GM19324 (cell line): ENCODE results near the gene NEK6.

Experiments used
- ATAC-seq: cut with Tn5 transposase; IDR thresholded peaks from one replicate; pipeline ENCODE4 v1.9.1; 2021; ENCODE audit warnings: mild to moderate bottlenecking, moderate library complexity; ENCODE audit not compliant: unreplicated experiment, low FRiP score

The NEK6 gene

DNA sequence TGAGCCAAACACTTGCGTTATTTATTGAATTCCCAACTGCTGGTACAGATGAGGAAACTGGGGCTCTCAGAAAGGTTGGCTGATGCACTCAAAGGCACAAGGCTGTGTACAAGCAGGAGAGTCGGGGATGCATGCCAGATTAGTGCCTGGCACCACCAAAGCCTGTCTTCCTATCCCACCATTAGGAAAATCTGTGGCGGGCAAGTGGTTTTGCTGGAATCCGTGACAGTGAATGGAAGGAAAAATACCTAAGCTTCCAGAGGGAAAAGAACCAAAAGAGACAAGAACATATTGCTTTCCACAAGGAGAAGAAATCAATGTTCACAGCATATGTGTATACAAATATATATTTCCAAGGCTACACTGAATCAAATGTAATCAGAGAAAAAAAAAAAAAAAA lies 106.4 kb downstream of the NEK6 start:
- no peak for ATAC-seq

DNA sequence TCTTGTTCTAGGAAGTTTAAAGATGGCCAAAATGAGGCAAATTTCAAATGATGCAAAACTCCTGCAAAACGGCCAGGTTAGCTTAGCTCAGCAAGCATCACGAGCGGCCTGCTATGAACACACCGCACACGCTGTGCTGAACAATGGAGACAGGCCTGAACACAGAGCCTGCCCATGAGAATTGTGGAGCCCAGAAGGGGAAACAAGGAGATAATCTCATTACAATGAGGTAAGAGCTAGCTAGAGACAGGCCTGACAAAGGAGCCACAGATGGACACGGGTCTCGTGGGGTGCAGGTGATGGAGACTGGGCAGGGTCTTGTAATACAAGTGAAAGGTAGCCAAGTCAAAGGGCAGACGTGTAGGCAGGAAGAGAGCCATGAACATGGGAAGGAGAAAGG lies 107.3 kb downstream of the NEK6 start:
- no peak for ATAC-seq

DNA sequence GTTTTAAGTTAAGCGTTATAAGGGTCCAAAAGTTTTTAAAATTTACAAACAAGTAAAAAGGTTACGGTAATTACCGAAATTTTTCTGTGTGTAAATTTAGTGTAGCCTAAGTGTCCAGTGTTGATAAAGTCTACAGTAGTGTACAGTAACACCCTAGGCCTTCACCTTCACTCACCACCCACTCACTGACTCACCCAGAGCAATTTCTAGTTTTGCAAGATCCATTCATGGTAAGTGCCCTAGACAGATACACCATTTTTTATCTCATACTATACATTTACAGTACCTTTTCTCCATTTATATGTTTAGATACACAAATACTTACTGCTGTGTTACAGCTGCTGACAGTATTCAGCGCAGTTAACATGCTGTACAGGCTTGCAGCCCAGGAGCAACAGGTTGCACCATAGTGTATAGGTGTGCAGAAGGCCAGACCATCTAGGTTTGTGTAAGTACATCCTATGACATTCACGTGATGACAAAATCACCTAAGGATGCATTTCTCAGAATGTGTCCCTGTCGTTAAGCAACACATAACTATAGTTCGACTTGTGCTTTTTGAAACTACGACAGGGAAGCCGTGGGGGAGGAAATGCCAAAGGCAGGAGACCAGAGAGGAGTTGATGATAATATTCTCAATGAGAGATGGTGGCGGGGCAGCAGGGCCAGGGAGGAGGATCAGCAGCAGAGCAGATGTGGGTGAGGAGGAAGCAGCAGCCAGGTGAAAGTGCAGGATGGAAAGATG lies 108.9 kb downstream of the NEK6 start:
- no peak for ATAC-seq

DNA sequence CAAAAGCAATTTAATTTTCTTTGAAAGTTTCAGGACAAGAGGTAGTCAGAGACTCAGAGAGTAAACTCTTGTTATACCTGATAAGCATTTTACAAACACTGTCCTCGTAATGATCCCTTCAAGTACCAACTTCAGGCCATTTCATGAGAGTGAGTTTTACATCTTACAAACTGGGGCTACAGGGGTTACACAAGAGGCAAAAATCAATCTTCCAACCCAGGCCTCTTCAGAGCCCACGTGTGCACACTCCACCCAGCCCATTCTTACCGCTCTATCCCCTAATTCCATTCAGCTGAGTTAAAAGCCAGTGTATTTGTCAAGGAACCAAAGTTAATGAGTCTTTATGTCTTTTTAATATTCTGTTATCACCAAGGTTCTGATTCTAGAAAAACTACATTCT lies 110.9 kb downstream of the NEK6 start:
- no peak for ATAC-seq

DNA sequence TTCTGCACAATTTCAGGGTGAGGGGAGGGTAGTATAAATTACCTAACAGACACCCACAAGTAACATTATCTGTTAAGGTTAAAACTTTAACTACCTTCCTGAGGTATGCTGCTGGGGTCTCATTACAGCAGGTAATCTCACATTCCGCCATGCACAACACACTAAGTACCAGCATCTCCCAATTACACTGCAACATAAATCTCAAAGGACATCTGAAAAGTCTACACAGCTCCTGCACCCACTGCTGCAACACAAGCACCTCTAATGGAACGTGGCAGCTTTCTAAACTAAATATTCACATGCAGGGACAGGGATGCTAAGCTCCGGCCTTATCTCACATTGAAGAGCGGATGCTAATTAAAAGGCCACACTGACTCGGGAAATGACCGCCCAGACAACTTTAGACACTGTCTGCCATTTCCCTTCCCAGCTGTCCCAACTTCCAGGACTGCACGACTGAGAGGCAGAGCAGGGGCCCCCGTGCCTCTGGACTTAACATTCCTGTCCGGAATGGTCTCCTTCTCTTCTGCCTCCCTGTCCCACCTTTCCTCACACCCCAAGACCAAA lies 111.6 kb downstream of the NEK6 start:
- ATAC-seq: no peak

DNA sequence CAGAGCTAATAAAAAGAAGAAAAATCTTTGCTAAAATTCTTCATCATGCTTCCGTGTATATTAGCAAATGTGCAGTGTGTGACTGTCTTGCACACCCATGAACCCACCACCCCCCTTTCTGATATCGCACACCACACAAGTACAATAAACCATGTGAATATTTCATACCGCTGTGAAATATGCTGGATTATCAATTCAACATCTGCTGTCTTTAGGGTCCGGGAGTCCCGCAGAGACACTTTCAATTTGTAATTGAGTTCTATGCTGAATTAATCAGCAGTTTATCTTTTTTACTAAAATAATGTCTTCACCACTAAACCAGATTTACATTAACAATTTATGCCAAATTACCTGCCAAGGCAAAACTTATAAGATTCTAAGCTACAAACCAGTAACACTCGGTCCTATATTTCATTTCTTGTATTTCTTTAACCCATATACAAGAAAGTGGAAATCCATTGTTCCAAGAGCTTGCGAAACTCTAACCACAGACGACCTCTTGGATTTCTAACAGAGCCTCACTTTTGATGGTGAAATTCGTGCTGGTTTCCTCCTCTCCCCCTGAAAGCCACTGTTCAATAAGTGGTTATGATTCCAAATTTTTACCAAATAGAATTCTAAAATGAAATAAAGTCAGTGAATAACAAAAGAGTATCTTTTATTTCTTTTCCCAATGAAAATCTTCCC lies 113.3 kb downstream of the NEK6 start:
- no peak for ATAC-seq

DNA sequence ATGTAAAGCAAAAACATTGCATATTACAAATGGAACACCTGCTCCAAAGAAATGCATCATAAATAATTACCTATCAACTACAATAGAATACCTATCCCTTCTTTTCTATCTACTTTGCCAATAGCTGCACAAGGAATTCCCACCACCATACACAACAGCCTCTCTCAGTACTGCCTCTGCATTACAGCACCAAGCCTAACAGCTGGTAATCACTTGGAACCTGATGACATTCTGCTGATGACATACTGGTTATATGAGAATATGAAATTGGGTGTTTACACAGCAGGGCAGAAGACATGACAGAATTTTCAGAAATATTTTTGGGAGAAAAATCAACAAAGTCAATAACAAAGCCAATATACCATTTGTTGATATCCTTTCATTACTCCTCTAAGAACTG lies 114.3 kb downstream of the NEK6 start:
- ATAC-seq: no peak

DNA sequence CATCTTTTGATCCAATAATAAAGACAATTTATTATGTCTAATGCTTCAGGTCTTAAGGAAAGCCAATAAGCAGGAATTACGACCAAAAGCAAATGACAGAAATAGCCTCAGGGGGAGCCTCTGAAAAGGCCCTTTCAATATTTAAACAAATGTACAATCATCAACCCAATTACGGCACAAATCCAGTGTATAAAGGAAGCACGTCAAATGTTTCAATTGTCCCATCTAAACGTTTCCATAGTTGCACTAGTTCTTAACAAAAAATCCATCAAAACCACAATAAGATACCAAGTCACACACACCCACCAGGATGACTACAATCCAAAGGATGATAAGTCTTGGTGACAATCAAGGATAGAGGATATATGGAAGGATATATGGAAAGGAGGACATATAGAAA lies 115.6 kb downstream of the NEK6 start:
- ATAC-seq: no peak

DNA sequence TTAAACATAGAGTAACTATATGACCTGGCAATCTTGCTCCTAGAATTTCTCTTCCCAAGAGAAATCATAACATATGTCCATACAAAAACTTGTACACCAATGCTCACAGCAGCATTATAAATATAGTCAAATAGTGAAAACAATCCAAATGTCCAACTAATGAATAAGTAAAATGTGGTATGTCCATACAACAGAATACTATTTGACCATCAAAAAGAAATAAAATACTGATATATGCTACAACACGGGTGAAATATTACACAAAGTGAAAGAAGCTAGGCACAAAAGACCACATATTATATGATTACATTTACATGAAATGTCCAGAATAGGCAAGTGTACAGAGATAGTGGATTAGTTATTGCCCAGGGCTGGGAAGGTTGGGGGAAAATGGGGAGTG lies 116.1 kb downstream of the NEK6 start:
- ATAC-seq: no peak

DNA sequence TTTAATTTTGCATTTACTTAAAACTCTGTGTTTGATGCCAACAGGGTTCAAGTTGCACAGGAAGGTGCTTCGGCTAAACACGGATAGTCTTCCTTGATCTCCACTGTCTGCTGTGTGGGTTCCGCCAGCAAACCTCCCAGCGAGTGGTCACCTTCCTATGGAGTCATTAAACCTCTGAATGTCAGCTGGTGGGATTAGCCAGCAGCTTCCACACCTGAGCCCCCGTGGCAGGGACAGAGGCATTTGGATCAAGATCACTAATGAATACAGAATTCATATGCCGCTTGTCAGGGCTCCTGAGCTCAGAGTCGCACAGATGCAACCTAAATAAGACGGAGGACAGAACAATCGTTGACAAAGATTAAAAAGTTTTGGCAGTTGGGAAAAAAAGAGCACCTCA lies 118.0 kb downstream of the NEK6 start:
- ATAC-seq: no peak

DNA sequence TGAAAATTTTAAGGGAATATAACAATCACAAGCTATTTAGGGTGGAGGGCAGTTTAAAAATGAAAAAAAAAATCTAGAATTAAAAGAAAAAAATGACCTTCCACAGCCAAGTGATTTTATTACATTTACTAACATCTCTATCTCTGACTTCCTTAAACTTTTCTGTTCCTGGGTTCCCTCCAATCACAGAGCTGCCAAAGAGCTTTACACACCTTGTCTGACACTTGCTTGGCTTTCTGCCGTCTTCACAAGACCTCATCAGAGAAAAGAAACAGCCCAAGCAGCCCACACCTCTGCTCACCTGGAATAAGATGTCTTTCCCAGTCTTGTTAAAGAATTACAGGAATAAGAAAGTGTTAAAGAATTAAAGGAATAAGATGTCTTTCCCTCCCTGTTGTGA lies 118.6 kb downstream of the NEK6 start:
- no peak for ATAC-seq

DNA sequence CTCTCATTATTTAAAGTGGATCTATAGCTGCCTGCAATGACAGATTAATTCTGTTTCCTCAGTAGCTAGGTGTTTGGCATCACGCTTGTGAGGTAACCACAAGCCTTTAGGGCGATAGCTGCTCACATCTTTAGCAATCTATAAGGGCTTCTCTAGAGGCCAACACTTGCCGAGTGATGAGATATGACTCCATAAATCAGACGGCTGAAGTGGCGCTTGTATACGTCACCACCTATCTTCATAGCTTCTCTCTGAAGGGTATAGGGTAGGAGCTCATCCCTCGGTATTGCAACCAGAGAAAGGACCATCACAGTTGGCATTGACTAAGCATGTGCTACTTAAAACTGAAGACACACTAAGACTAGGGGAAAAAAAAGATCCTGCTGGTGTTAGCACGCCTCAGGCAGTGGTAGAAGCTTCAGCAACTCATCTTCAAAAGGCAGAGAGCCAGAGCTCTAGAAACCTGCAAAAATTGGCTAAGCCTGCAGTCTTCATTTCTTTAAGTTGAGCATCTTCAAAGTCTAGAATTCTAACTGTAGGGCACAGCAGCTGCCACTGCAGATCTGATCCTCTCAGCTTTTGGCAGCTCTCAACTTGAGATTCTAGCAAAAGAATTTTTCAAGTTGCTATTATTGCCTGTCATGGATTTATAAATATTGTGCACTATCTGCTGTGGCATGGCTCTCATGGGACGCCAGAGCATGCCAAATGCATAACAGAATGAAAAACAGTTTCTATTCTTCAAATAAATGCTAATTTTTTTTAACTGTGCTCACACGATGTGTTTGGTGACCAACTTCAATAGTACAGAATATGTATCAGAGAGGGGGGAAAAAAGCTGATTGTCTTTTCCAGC lies 120.0 kb downstream of the NEK6 start:
- ATAC-seq: no peak

DNA sequence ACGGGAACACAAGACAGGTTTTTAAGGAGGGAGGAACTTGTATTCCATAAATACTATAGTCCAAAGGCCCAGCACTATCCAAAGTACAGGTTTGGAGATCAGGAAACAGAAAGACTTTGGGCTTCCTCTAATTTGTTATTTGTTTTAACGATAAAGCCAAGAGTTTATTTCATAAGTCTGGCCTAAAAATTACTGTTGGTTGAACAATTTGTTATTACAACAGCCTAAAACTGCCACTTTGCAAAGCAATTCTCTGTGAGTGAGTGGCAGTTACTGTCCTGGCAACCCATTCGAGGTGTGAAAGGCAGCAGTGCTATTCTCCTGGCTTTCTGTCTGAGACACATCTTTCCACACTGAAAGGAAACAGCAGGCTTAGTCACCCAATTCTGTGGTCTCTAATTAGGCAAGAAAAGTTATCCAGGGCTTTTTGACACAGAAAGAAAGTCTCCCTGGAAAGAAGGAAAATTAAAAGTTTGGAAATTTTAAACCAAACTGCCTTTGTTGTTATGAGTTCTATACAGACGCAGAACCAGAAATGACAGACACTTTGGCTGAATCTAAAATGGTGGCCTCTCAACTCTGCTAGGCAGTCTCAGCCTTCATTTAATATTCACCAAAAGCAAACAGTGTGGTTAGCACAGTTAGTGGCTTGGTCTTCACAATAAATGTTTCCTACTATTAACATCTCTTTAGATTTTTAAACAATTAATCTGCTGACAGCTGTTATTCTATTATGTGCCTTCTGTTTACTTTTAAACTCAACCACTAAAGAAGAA lies 123.6 kb downstream of the NEK6 start:
- no peak for ATAC-seq

DNA sequence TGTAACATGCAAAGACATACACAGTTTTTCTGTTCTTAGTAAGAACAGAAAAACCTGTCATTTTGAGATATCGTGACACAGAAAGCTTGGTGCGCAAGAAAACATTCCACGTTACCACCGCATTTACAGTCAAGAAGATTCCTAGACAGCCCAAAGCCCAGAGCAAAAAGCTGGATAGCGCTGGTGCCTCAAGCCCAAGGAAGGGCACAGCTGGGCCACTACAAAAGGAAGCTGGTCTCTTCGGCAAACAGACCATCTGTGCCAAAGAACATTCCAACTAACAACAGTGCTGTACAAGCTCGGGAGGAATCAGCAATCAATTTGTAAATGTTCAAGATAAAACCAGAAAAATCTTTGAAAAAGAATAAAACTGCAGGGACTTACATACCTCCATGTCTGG lies 126.5 kb downstream of the NEK6 start:
- ATAC-seq: no peak

DNA sequence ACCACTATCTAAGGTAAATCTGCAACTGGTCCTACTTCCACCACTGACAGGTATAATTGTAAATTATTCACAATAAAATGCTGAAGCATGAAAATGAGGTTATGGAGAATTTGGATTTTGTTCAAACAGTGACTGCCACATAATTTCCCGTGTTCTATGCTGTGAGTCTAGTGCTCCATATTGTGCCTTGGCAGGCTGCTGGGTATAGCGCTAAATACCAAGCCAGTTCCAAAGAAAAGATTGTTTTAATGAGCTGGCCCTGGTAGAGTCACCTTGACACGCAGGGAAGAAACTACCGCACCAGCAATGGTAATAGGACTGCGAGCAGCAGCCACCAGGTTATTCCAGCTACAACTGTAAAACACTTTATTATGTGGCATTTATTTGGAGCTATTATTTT lies 127.1 kb downstream of the NEK6 start:
- no peak for ATAC-seq

DNA sequence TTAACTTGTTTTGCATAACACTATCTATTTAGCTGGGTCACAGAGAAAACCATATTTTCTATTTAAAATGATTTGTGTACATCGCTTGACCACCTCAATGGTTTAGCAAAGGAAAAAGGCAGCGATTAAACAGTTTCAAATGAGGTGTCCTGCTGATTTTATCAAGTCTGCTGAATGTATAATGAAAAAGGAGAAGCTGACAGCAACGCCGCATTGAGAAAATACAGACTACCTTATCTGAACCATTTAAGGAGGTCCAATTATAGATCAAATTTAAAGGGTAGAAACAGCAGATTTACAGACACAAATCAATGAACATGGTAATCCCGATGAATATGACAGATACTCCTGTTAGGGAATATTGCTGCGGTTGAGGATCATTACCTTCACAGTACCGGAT lies 127.9 kb downstream of the NEK6 start:
- no peak for ATAC-seq

DNA sequence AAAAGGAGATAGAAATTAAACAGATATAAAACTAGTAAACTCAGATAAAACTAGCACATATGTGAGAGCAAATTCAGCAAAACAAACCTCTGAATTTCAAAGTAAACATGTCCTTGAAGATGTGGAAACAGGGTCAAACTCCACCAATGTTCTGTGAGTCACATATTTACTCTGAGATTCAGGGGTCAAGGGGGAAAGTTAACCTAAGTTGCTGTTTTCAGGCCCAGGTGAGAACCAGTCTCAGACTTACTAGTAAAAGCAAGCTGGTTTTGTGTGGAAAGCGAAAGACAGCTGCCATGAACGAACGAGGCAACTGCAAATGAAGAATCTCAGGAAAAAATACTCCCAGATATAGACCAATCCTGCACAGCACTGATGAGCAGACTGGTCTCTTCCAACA lies 128.5 kb downstream of the NEK6 start:
- ATAC-seq: no peak

DNA sequence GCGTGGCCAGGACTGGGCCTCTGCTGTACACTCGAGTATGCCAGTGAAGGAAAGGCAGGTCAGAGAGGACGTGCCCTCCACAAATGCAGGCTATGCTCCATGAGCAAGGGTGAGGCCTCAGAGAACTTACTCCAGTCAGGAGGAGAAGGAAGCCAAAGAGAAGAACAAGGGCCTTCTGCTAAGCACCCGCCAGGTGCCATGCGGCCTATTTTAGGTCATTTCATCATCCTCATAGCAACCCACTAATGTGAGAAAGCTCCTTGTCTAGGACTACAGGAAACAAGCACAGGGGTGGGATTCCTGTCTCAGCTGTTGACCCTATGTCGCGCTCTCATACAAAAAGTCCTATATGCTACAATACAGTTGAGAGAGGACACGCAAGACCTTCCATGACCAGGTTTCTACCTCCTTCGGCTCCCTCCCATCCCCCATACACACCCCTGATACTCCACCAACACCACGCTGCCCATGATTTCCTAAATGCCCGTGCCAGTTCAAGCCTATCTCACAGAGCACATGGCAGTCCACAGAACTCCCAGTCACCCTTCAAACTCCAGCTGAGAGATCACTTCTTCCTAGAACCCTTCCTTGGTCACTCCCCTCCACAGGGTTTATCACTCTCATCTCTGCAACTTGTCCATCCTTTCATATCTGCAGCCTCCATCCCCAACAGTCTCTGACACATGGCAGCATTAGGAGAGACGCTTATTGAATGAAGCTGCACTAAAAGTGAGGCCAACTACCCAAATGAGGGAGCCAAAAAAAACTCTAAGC lies 130.7 kb downstream of the NEK6 start:
- no peak for ATAC-seq

DNA sequence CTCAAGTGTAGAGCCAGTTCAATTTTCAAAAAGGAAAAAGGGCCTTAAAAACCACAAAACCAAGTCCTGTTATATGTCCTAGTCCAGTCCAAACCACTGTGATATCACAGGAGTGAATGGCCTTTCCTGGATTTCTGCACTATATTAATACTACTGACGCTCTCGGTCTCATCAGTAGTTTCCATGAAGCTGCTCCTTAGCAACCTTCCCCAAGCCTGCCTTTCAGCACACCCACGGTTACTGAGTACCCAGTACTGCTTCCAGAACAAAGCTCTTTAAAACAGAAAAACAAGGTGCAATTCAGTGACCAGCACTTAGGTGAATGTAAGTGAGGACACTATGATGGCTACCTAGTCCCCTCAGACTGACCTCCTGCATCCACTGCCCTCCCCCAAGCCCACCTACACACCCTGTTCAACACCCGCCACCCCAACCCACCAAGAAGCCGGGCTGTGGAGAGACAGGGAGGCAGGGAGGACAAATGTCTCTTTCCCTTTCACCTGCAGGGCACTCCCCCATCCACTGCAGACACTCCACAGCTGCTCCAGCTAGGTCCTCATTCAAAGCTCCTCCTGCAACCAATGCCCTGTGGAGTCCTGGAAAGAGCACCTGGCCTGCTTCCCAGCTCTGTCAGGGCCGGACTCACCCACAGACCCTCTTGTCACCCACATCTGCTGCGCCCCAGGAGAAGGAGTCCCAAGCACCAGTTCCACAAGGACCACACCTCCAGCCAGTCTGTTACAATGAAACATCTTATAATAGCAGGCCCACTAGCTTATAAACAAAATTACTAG lies 131.6 kb downstream of the NEK6 start:
- ATAC-seq: no peak
